ENCODE measurements around the gene PDE4D.

DNA sequence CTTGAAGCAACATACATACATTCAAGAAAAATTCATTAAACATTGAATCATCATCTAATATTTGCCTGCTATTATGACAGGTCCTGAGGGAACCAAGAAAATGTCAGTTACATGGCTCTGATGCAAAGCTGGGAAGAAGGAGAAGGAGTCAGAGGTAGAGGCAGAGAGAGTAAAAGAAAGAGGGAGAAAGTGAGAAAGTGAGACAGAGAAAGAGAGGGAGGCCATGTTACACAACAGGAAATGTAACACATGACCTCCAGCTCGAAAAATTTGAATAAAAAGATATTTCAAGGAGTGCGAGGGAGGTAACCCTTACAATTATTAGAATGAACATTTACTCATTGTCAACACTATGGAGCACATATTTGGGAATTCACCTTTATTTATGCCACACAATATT, 189.7 kb downstream of the PDE4D start:
- TF ChIP-seq POLR2AphosphoS5 (IDR thresholded peaks at IDR 0.05; ENCODE audit: low read depth, low read length), result no peak
- no peak for TF ChIP-seq TAF1 (IDR thresholded peaks at IDR 0.05; ENCODE audit: borderline replicate concordance, insufficient read depth, low read length)
- no peak for TF ChIP-seq SIN3A (IDR thresholded peaks at IDR 0.05; ENCODE audit: borderline replicate concordance, insufficient read depth, low read length)
